Neural cell (in vitro differentiated cells): ENCODE results near the gene STAT4. TPM values are rescaled to one million over a fixed set of nuclear protein-coding genes. Genes with fewer than 3 reads are reported as not detected.

Experiments used
- H2AFZ ChIP-seq: fragments of 200-600, 300-800 bp; sonication (generic), shearing (Covaris generic); 2 replicates; pipeline ENCODE4 v1.6.0; 2014; ENCODE audit warnings: low read depth, mild to moderate bottlenecking, antibody characterized with exemption, low read length, moderate library complexity
- H3F3A ChIP-seq: fragments of 200-600 bp; shearing (Covaris generic); 2 replicates; pipeline ENCODE4 v1.6.1; 2016; ENCODE audit warnings: mild to moderate bottlenecking, moderate library complexity, mixed read lengths, antibody characterized with exemption, low read length; ENCODE audit not compliant: insufficient read depth, poor library complexity, severe bottlenecking
- H3K27ac ChIP-seq: fragments of 200-600, 300-800 bp; sonication (generic), shearing (Covaris generic); 2 replicates; pipeline ENCODE4 v1.5.1; 2014; ENCODE audit warnings: mild to moderate bottlenecking, low read length, moderate library complexity
- H3K27me3 ChIP-seq: fragments of 300-800, 200-600 bp; sonication (generic), shearing (Covaris generic); 2 replicates; pipeline ENCODE4 v1.6.0; 2014; ENCODE audit warnings: mild to moderate bottlenecking, low read depth, low read length, moderate library complexity; ENCODE audit not compliant: insufficient read depth
- H3K36me3 ChIP-seq: fragments of 300-800, 200-600 bp; sonication (generic), shearing (Covaris generic); 2 replicates; pipeline ENCODE4 v1.5.1; 2014; ENCODE audit warnings: mild to moderate bottlenecking, antibody characterized with exemption, low read length, moderate library complexity; ENCODE audit not compliant: insufficient read depth
- H3K4me2 ChIP-seq: fragments of 300-800, 200-600 bp; sonication (generic), shearing (Covaris generic); 2 replicates; pipeline ENCODE4 v1.6.0; 2014; ENCODE audit warnings: mild to moderate bottlenecking, low read length
- H3K4me3 ChIP-seq: fragments of 300-800, 200-600 bp; sonication (generic), shearing (Covaris generic); 2 replicates; pipeline ENCODE4 v1.5.1; 2014; ENCODE audit warnings: mild to moderate bottlenecking, low read length, moderate library complexity
- H3K79me2 ChIP-seq: fragments of 200-600 bp; shearing (Covaris generic); replicated peaks from 2 replicates; pipeline ENCODE4 v1.6.0; 2014; ENCODE audit warnings: mild to moderate bottlenecking, low read length, moderate library complexity; ENCODE audit not compliant: insufficient read depth
- H3K9ac ChIP-seq: fragments of 300-800, 200-600 bp; sonication (generic), shearing (Covaris generic); 2 replicates; pipeline ENCODE4 v1.6.1; 2016; ENCODE audit warnings: mild to moderate bottlenecking, low read length, mixed read lengths
- H3K9me2 ChIP-seq: fragments of 200-600 bp; shearing (Covaris generic); 2 replicates; pipeline ENCODE4 v1.6.1; 2016; ENCODE audit warnings: mild to moderate bottlenecking, low read length, mixed read lengths; ENCODE audit not compliant: insufficient read depth
- H3K9me3 ChIP-seq: fragments of 200-600, 300-800 bp; sonication (generic), shearing (Covaris generic); 2 replicates; pipeline ENCODE4 v1.6.1; 2016; ENCODE audit warnings: mild to moderate bottlenecking, mixed run types, low read length, moderate library complexity, mixed read lengths
- H4K20me1 ChIP-seq: fragments of 200-600 bp; shearing (Covaris generic); 2 replicates; pipeline ENCODE4 v1.6.1; 2016; ENCODE audit warnings: mild to moderate bottlenecking, mixed run types; ENCODE audit not compliant: insufficient read depth
- EP300 ChIP-seq: fragments of 450-650 bp; conservative IDR thresholded peaks from 2 replicates; pipeline ENCODE4 v1.6.1; 2014; ENCODE audit warnings: antibody characterized with exemption, mild to moderate bottlenecking, moderate library complexity; ENCODE audit not compliant: poor library complexity, severe bottlenecking
- EZH2 ChIP-seq: fragments of 200-600, 300-800 bp; shearing (Covaris generic), sonication (generic); IDR thresholded peaks from 2 replicates; pipeline ENCODE4 v1.6.1; 2014; ENCODE audit warnings: antibody characterized with exemption, low read length, borderline replicate concordance, mild to moderate bottlenecking; ENCODE audit not compliant: insufficient read depth, poor library complexity, severe bottlenecking
- MXI1 ChIP-seq: fragments of 450-650 bp; conservative IDR thresholded peaks from 2 replicates; pipeline ENCODE4 v1.6.1; 2014; ENCODE audit warnings: antibody characterized with exemption, mild to moderate bottlenecking; ENCODE audit not compliant: poor library complexity, severe bottlenecking
- POLR2AphosphoS5 ChIP-seq: IDR thresholded peaks from 2 replicates; pipeline ENCODE4 v1.6.1; 2012
- RAD21 ChIP-seq: fragments of 450-650 bp; conservative IDR thresholded peaks from 2 replicates; pipeline ENCODE4 v1.6.1; 2014; ENCODE audit warnings: antibody characterized with exemption, mild to moderate bottlenecking, moderate library complexity
- SMC3 ChIP-seq: fragments of 450-650 bp; conservative IDR thresholded peaks from 2 replicates; pipeline ENCODE4 v1.6.1; 2014; ENCODE audit warnings: antibody characterized with exemption, mild to moderate bottlenecking, moderate library complexity; ENCODE audit not compliant: poor library complexity
- TAF1 ChIP-seq: IDR thresholded peaks from 2 replicates; pipeline ENCODE4 v1.6.1; 2012; ENCODE audit warnings: low read depth
- polyA plus RNA-seq: library from polyadenylated mRNA; depleted of rRNA; stranded (reverse); fragments of >200 nt; gene quantifications from 2 replicates; pipeline ENCODE4 v1.2.3, GENCODE V29; 2014
- TF ChIP-seq, protein P1 (sequence below): fragments of 450-650 bp; IDR thresholded peaks from 2 replicates; pipeline ENCODE4 v1.5.1; 2014; ENCODE audit warnings: antibody characterized with exemption, mild to moderate bottlenecking, moderate library complexity; ENCODE audit not compliant: poor library complexity, severe bottlenecking
- TF ChIP-seq, protein P2 (sequence below): IDR thresholded peaks from 2 replicates; pipeline ENCODE4 v1.6.1; 2012; ENCODE audit warnings: borderline replicate concordance

The STAT4 gene
- polyA plus RNA-seq, 1 donor from 2014 or later, result 3.7 TPM

DNA sequence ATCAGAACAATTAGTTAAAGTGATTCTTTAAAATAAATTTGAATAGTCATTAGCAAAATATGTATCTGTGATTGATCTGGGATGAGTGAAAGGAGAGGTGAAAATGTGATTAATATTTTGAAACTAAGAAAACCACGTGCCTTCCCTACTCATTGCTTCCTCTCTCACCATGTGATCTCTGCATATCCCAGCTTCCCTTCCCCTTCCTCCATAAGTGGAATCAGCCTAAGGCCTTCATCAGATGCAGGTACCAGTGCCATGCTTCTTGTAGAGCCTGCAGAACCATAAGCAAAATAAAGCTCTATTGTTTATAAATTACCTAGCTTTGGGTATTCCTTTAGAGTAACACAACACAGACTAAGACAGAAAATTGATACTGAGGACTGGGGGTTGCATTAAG is 125.7 kb downstream of the STAT4 start:
- TF ChIP-seq, protein P1, sequence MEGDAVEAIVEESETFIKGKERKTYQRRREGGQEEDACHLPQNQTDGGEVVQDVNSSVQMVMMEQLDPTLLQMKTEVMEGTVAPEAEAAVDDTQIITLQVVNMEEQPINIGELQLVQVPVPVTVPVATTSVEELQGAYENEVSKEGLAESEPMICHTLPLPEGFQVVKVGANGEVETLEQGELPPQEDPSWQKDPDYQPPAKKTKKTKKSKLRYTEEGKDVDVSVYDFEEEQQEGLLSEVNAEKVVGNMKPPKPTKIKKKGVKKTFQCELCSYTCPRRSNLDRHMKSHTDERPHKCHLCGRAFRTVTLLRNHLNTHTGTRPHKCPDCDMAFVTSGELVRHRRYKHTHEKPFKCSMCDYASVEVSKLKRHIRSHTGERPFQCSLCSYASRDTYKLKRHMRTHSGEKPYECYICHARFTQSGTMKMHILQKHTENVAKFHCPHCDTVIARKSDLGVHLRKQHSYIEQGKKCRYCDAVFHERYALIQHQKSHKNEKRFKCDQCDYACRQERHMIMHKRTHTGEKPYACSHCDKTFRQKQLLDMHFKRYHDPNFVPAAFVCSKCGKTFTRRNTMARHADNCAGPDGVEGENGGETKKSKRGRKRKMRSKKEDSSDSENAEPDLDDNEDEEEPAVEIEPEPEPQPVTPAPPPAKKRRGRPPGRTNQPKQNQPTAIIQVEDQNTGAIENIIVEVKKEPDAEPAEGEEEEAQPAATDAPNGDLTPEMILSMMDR, result no peak
- TF ChIP-seq TAF1 (no peak), EZH2 (no peak), MXI1 (no peak), EP300 (no peak), POLR2AphosphoS5 (no peak), RAD21 (no peak), SMC3 (no peak)
- TF ChIP-seq, protein P2, sequence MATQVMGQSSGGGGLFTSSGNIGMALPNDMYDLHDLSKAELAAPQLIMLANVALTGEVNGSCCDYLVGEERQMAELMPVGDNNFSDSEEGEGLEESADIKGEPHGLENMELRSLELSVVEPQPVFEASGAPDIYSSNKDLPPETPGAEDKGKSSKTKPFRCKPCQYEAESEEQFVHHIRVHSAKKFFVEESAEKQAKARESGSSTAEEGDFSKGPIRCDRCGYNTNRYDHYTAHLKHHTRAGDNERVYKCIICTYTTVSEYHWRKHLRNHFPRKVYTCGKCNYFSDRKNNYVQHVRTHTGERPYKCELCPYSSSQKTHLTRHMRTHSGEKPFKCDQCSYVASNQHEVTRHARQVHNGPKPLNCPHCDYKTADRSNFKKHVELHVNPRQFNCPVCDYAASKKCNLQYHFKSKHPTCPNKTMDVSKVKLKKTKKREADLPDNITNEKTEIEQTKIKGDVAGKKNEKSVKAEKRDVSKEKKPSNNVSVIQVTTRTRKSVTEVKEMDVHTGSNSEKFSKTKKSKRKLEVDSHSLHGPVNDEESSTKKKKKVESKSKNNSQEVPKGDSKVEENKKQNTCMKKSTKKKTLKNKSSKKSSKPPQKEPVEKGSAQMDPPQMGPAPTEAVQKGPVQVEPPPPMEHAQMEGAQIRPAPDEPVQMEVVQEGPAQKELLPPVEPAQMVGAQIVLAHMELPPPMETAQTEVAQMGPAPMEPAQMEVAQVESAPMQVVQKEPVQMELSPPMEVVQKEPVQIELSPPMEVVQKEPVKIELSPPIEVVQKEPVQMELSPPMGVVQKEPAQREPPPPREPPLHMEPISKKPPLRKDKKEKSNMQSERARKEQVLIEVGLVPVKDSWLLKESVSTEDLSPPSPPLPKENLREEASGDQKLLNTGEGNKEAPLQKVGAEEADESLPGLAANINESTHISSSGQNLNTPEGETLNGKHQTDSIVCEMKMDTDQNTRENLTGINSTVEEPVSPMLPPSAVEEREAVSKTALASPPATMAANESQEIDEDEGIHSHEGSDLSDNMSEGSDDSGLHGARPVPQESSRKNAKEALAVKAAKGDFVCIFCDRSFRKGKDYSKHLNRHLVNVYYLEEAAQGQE, result no peak
- no peaks in the 10 kb centered on the region for H3F3A ChIP-seq

DNA sequence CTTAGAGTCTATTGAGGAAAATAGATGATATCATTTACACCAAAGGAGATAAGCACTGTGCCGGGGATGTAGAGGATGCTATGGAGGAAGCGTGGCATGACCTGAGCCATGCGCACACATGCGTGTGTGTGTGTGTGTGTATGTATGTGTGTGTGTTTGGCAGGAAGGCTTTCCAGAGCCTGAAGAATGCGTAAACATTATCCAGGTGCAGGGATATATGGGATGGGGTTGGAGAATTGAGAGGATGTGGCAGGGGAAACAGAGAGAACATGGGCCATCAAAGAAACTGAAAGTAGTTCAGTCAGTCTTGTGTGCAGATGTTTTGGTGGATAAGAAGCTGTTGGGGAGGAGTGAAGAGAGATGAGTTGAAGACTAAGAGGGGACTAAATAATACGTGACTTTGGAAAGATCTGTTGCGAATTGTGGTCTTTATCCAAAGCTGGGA is 127.5 kb downstream of the STAT4 start:
- no peak overlapping the region for H3K4me2 ChIP-seq
- TF ChIP-seq, protein P2, result no peak
- TF ChIP-seq EZH2, result no peak
- TF ChIP-seq EP300, result no peak
- TF ChIP-seq, protein P1, result no peak
- no peak for TF ChIP-seq SMC3
- no peak for TF ChIP-seq MXI1
- no peak for TF ChIP-seq RAD21
- no peak for TF ChIP-seq POLR2AphosphoS5
- no peak for TF ChIP-seq TAF1

More for the DNA sequence above, 125.7 kb downstream of the STAT4 start:
- H2AFZ ChIP-seq, result no peak overlapping the region
- H3K9ac ChIP-seq, result no peak overlapping the region
- H3K27me3 ChIP-seq, result no peaks in the 10 kb centered on the region
- no peaks in the 10 kb centered on the region for H3K36me3 ChIP-seq
- no peaks in the 10 kb centered on the region for H3K9me3 ChIP-seq
- H3K9me2 ChIP-seq, result no peaks in the 10 kb centered on the region
- no peaks in the 10 kb centered on the region for H3K79me2 ChIP-seq
- no peak overlapping the region for H3K27ac ChIP-seq
- H3K4me2 ChIP-seq, result no peak overlapping the region
- H3K4me3 ChIP-seq, result no peak overlapping the region
- no peaks in the 10 kb centered on the region for H4K20me1 ChIP-seq

More for the DNA sequence above, 127.5 kb downstream of the STAT4 start:
- Histone ChIP-seq H2AFZ (no peak overlapping the region), H3K4me3 (no peak overlapping the region), H3K79me2 (no peaks in the 10 kb centered on the region), H3K9me3 (no peaks in the 10 kb centered on the region), H3K36me3 (no peaks in the 10 kb centered on the region), H3K27ac (no peak overlapping the region), H3K9me2 (no peaks in the 10 kb centered on the region), H3K27me3 (no peaks in the 10 kb centered on the region), H4K20me1 (no peaks in the 10 kb centered on the region), H3F3A (no peaks in the 10 kb centered on the region), H3K9ac (no peak overlapping the region)
